Loucy (cell line): ENCODE measurements around the gene QSOX1.

Experiments
- CTCF ChIP-seq: fragments of 200-600 bp; sonication (generic); conservative IDR thresholded peaks from 2 replicates; pipeline ENCODE4 v1.5.1; 2014; ENCODE audit warnings: mild to moderate bottlenecking, antibody characterized with exemption, low read length
- EZH2phosphoT487 ChIP-seq: fragments of 200-600 bp; IDR thresholded peaks from 2 replicates; pipeline ENCODE4 v1.6.1; 2018; ENCODE audit warnings: antibody characterized with exemption, mild to moderate bottlenecking, moderate library complexity, borderline replicate concordance

GRCh38 chr1:180227861-180228647 lies 73.4 kb downstream of the QSOX1 start:
- TF ChIP-seq CTCF = no peak
- no peak for TF ChIP-seq EZH2phosphoT487
